HTERT RPE-1 (cell line): ENCODE results near the gene PXN.
"Not testable (repeated sequence)": the region's sequence is repeated elsewhere in the genome, so short reads cannot be mapped to it uniquely, and the experiment has no call there.

Source experiments
- in situ Hi-C: fragments of 300-500 bp; cut with MboI; formaldehyde crosslinking; loops from 4 replicates; pipeline ENCODE4 v1.14.3; 2020; ENCODE audit warnings: low sequenced_read_pairs

Gene PXN

DNA sequence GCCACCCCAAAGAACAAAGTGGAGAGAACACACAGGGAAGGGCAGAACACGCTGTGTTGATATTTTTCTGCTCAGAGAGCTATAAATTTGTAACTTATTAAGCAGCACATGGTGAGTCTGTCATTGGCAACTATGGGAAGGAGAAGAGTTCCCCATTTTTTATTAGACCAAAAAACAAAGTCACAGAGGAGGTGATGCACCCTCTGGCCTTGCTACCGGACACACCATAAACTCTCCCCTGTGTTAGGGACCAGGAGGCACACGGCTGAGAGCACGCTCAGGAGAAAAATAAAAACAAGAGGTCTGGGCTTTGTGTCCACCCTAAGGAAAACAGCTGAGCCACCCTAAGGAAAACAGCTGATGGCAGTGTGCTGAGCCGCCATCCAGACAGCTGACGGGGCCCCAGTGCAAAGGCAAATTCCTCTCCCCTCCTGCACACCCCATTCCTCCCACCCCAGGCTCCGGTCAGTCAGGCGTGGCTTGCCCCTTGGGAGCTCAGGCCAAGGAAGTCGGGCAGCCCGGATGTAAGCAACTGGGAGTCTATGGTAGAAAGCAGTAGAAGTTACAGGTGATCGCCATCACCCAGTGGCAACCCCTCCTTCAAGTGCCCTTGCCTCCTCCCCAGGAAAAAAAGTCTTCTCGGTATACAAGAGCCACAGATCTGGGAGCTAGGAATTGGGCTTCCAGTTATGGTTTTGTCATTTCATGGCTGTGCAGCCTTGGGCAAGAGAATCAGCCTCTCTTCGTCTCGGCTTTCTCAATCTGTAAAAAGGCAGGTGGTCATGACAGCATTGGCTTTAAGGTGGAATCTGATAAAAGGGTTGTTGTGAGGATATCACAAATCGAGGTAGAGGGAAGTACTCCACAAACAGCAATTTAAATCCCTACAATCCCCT, 2.4 kb downstream of the PXN start:
- in situ Hi-C loops, result no loop called here

DNA sequence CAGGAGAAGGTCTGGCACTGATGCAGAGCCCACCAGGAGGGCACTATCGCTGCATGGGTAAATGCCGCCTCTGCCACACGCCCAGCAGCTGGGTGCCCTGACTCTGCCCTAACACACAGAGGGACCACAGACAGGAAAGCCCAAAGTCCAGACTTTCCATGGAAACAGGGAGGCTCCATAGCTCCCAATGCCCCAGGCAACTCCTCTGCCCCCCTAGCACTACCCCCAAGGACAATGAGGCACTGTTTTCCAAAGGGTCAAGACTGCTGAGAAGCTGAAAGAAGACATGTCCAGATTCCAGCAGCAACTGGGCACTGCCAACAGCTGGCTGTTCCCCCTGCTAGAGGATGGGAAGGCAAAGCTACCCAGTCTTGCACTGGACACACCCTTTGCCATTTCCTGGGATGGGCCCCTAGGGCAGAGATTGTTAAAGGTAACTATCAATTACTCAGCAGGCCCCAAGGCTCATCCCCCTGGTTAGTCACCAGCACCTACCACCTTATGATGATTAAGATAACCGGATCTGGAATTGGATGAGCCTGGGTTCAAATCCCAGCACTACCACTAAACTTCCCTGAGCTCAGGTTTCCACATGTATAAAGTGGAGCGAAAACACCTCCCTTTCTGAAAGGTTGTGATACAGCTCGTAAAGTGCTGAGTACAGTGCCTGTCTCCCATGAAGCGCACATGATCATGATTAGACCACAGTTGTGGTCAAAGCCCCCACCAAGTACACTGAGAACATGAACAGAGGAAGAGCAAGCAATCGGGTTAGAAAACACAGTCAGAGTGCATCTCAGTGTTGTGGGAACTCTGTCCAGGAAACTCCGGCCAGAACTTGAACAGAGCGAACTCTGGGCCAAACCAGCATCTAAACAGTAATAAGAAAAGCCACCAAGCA, 3.3 kb downstream of the PXN start:
- in situ Hi-C loops, result no loop called here

GRCh38 chr12:120260607-120261006, 4.9 kb downstream of the PXN start:
- in situ Hi-C loops, result no loop called here

- in situ Hi-C loops, result no loop called here
These were observed 5.9 kb downstream of the PXN start for GRCh38 chr12:120259418-120260202.

- in situ Hi-C loops, result no loop called here
These were observed 7.1 kb downstream of the PXN start for GRCh38 chr12:120258323-120258896.

DNA sequence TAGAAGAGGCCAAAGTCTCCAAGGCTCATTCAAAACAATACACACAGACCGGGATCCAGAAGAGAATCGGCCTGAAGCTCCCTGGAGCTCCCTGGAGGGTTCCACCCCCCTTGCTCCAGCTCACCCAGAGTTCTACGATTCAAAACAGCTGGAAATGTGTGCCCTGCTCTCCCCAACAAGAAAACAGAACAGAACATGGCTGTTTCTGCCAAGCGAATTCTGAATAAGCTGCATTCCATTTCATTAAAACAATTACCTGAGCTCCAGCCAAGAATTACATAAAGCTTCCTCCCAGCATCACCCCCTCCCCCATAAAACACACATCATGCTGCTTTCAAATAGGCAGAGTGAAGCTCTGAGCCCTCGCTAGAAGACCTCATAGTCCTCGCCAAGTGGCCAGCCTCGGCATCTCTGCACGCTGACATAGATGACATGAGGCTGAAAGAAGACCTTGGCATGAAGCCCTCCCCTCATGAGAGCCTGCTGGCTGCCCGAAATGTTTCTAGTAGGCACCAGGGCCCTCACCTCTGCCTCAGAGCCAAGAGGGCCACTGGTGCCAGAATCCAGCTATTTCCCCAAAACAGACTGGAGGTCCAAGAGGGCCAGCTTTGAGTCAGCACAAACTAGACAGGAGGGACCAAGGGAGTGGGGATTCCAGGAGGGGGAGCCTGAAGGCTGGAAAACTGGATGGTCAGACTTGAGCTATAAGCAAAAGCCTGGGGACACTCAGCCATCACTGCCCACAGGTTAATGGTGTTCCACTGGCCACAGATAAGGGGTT, 8.3 kb downstream of the PXN start:
- in situ Hi-C loops, result no loop called here

GRCh38 chr12:120254809-120255208, 10.7 kb downstream of the PXN start:
- in situ Hi-C loops, result no loop called here

DNA sequence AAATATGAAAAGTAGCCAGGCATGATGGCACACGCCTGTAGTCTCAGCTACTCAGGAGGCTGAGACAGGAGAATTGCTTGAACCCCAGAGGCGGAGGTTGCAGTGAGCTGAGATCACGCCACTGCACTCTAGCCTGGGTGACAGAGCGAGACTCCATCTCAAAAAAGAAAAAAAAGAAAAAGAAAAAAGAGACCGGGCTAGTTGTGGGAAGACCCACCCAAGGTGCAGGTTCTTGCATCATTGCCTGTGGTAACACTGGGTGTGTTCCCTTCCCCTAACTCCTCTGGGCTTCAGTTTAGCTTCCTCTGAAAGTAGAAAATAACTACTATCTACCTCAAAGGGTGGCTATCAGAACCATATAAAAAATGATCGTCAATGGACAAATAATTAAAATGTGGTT, 12.2 kb downstream of the PXN start:
- in situ Hi-C loops, result not testable (repeated sequence)

DNA sequence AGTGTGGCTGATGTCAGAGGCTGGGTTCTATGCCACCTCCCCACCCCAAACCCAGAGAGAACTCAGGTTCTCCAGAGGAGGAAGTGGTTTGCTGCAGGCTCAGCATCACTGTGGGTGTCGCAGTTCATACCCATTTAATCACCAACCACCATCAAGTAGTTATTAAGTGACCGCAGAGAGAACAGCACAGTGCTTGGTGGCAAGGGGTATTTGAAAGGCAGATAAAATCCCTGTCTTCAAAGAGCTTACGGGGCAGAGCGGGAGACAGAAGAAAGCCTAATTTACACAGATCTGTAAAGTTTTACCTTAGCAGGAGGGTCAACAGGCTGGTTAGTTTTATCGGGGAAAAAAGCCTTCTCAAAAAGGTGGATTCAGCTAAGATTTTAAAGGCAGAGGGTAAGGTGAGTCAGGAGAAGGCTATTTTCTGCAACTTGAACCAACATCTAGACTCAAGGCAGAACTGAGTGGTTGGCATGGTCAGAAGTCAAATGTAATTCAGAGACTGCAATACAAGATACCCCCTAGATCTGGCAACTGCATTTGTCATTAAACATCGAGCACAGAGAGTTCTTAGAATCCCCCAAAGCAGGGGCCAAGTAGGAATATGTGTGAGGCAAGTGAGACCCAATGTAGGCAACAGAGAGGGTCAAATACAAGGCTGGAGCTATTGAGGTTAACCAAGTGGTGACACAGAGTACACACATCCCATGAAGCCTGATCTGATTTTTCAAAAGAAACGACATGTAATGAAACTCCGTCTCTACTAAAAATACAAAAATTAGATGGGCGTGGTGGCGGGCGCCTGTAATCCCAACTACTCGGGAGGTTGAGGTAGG, 13.2 kb downstream of the PXN start:
- in situ Hi-C loops, result no loop called here

DNA sequence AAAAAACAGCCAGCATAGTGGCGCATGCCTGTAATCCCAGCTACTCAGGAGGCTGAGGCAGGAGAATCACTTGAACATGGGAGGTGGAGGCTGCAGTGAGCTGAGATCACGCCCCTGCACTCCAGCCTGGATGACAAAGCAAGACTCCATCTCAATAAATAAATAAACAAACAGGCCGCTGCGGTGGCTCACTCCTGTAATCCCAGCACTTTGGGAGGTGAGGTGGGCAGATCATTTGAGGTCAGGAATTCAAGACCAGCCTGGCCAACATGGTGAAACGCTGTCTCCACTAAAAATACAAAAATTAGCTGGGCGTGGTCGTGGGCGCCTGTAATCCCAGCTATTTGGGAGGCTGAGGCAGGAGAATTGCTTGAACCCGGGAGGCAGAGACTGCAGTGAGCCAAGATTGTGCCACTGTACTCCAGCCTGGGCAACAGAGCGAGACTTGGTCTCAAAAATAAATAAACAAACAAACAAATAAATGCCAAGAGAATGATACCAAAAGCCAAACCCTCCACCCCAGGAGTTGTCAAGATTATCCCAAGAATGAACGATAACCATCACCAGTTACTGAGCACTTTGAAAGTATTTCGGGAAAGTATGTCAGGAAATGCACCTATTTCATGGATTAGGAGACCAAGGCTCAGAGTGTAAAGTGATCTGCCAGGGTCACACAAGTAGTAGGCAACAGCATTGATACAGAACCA, 14.0 kb downstream of the PXN start:
- in situ Hi-C loops, result not testable (repeated sequence)

GRCh38 chr12:120249875-120250795, 15.4 kb downstream of the PXN start:
- in situ Hi-C loops, result no loop called here

DNA sequence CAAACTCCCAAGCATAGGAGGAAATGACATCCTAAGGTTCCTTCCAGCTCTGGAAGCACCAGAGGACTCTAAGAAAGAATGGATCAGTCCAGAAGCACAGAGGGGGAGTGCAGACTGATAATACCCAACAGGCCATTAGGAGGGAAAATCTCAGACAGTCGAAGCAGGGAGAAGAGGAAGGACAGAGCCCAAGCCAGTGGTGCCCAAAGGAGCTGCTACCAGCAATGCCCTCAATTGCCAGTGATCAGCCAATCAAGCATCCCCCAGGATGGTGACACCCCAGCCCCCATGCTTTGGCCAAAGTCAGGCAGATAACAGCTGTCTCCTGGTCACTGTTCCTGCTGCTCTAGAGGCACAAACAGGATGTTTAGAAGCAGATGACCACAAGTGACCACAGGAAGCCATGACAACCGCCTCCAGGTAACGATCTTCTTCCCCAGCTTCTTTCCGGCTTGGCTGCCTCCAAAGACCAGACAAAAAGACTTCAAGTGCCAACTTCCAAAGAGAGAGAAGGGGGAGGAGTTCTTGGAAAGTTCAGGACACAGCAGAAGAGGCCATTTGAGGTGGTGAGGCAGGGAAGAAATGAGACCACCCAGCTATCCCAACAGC, 16.2 kb downstream of the PXN start:
- in situ Hi-C loops, result no loop called here

GRCh38 chr12:120247621-120248030, 17.9 kb downstream of the PXN start:
- in situ Hi-C loops, result no loop called here

DNA sequence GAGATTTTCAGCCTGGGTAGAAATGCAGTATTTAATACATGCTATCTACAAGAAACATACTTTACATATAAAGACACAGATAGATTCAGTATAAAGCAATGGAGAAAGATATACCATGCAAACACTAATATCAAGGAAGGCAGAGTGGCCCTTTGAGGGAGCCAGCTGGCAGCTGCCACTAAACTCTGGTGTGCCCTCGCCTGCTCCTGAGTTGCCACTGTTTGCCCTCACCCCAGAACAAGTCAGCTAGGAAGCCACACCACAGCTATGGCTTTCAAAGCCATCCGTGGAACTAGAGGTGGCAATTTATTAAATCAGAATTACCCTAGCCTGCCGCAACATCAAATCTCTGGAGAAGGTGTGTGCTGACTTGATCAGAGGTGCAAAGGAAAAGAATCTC, 18.3 kb downstream of the PXN start:
- in situ Hi-C loops, result no loop called here

GRCh38 chr12:120246705-120247104, 18.8 kb downstream of the PXN start:
- in situ Hi-C loops, result not testable (repeated sequence)

DNA sequence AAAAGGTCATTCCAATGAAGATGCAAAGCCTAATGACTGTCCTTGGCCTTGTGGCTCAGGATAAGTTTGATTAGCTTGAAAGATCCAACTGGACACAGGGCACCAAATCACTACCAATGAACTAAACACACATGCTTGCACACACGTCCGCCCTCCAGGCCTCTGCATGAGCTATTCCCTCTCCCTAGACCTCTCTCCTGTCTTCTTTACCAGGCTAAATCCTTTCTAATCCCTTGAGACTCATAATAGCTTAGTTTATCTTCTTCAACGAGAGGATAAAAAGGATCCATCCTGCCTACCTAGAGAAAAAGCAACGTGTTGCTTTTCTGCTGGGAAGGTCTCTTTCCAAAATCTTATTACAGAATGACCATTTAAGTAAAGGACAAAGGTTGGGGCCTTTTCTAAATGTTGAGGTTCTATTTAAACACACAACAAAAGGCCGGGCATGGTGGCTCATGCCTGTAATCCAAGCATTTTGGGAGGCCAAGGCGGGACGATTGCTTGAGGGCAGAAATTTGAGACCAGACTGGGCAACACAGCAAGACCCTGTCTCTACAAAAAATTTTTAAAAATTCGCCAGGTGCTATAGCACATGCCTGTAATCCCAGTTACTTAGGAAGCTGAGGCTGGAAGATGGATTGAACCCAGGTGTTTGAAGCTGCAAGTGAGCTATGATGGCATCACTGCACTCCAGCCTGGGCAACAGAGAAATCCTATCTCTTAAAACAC, 22.4 kb downstream of the PXN start:
- in situ Hi-C loops, result no loop called here
